ENCODE data around the gene DYTN.

DNA sequence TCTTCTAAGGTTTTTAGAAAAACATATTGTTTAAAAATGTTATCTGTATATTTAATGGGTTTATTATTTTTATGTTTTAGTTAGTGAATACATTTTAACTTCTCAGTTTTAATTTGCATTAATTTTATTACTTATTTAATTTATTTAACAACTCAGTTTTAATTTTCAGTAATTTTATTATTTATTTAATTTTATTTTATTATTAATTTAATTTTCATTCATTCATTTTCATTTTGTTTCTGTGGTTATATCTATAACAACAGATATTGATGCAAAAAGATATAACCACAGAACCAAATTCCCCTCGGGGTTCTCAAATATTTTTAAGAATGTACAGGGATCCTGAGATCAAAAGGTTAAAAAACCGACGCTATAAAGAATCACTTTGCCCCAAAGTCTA, 52.9 kb downstream of the DYTN start:
- no peak for TF ChIP-seq CTCF (IDR thresholded peaks at IDR 0.05)
- TF ChIP-seq ZFX (IDR thresholded peaks at IDR 0.05; ENCODE audit: borderline replicate concordance) = no peak
